Body of pancreas (tissue), 4 donors: Measurements from ENCODE around the gene C10orf143. TPM values are rescaled to one million over a fixed set of nuclear protein-coding genes. Genes with fewer than 3 reads are reported as not detected.
"Not testable (repeated sequence)": the region's sequence is repeated elsewhere in the genome, so short reads cannot be mapped to it uniquely, and the experiment has no call there.

Source experiments
- ATAC-seq: fragments of 150-250 bp; one replicate; pipeline ENCODE4 v1.9.1; 2016
- DNase-seq, 4 donors: peaks; one replicate each; pipeline ENCODE4 v3.0.0-alpha.2; 2019
- H3K27ac ChIP-seq, 4 donors: fragments of 200-600 bp; sonication (generic); 1 replicate in 3 of 4; 2 replicates in 1 of 4; pipeline versions ENCODE4 v1.5.1 to v1.6.1; 2016 to 2019; ENCODE audit warnings: mild to moderate bottlenecking in 1 of 4, mixed read lengths in 1 of 4, moderate library complexity in 1 of 4
- H3K27me3 ChIP-seq, 2 donors: fragments of 200-600 bp; sonication (generic); one replicate each; pipeline ENCODE4 v1.6.0; 2016; ENCODE audit warnings: mild to moderate bottlenecking in 1 of 2
- H3K36me3 ChIP-seq, 2 donors: fragments of 200-600 bp; sonication (generic); replicated peaks in 1 of 2; 2 replicates each; pipeline ENCODE4 v1.5.1; 2016; ENCODE audit warnings: low read depth in 2 of 2; ENCODE audit not compliant: insufficient read depth in 1 of 2
- H3K4me1 ChIP-seq: fragments of 200-600 bp; sonication (generic); one replicate; pipeline ENCODE4 v1.6.0; 2016
- H3K4me3 ChIP-seq, 2 donors: fragments of 200-600 bp; sonication (generic); 1 replicate in 1 of 2; 2 replicates in 1 of 2; pipeline ENCODE4 v1.5.1; 2016 to 2019
- H3K9me3 ChIP-seq, 3 donors: fragments of 200-600 bp; sonication (generic); 1 replicate in 2 of 3; 2 replicates in 1 of 3; pipeline ENCODE4 v1.5.1; 2016
- CTCF ChIP-seq, 7 experiments: fragments of 450-650 bp in 4 of 7; fragments of 200-600 bp in 3 of 7; sonication (generic) in 3 of 7; IDR thresholded peaks; one replicate each; pipeline ENCODE4 v1.5.1; 2016 to 2019; ENCODE audit warnings: antibody characterized with exemption in 7 of 7
- POLR2A ChIP-seq, 3 donors: fragments of 450-650 bp; IDR thresholded peaks; one replicate each; pipeline ENCODE4 v1.6.1; 2016; ENCODE audit warnings: antibody characterized with exemption in 3 of 3, mild to moderate bottlenecking in 2 of 3
- WGBS, 2 donors: methylation state at CpG; one replicate each; pipeline ENCODE4 v1.1.5; 2017; 5-methylcytosine and 5-hydroxymethylcytosine counted together
- intact Hi-C: fragments of 100-400 bp; cut with DNase I; formaldehyde crosslinking; loops from one replicate; pipeline ENCODE4 v1.15.1; 2023
- total RNA-seq, 2 donors: library from RNA; depleted of rRNA; stranded (reverse); fragments of >200 nt; gene quantifications; one replicate each; pipeline ENCODE4 v1.1.0, GENCODE V29; 2016

The C10orf143 gene
- total RNA-seq, 2 donors from 2014 or later: 1.3 to 3.3 TPM

DNA sequence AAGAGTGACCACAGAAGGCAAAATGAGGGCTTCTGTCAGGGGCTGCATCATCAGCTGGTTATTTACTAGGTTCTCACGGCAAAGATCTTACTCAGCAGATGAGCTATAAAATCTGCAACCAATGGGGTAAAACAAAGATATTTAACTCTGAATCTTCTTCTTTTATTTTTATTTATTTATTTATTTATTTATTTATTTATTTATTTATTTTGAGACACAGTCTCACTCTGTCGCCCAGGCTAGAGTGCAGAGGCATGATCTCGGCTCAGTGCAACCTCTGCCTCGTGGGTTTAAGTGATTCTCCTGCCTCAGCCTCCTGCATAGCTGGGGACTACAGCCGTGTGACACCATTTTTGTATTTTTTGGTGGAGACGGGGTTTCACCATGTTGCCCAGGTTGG lies 11.3 kb downstream of the C10orf143 start:
- Histone ChIP-seq H3K27ac (no peak overlapping the region), H3K4me3 (no peak overlapping the region), H3K9me3 (no peaks in the 10 kb centered on the region), H3K36me3 (no peaks in the 10 kb centered on the region), H3K4me1 (no peaks in the 10 kb centered on the region), H3K27me3 (no peaks in the 10 kb centered on the region)
- WGBS, 2 donors: 95 to 98% methylated on average over 6 of the region's 6 CpGs
- DNase-seq: no peak
- TF ChIP-seq POLR2A (IDR thresholded peaks at IDR 0.05) (no peak), CTCF (IDR thresholded peaks at IDR 0.05) (no peak)
- ATAC-seq: no peak
- intact Hi-C loops: no loop called here

DNA sequence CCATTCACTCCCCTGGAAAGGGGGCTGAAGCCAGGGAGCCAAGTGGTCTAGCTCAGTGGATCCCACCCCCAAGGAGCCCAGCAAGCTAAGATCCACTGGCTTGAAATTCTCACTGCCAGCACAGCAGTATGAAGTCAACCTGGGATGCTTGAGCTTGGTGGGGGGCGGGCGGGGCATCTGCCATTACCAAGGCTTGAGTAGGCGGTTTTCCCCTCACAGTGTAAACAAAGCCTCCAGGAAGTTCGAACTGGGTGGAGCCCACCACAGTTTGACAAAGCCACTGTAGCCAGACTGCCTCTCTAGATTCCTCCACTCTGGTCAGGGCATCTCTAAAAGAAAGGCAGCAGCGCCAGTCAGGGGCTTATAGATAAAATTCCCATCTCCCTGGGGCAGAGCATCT lies 20.1 kb downstream of the C10orf143 start:
- H3K36me3 ChIP-seq, H3K9me3 ChIP-seq, H3K4me3 ChIP-seq, H3K4me1 ChIP-seq, DNase-seq, H3K27ac ChIP-seq, intact Hi-C loops, ATAC-seq, H3K27me3 ChIP-seq: not testable (repeated sequence)
- WGBS, 2 donors: 86 to 100% methylated on average over 1 to 5 of the region's 5 CpGs

DNA sequence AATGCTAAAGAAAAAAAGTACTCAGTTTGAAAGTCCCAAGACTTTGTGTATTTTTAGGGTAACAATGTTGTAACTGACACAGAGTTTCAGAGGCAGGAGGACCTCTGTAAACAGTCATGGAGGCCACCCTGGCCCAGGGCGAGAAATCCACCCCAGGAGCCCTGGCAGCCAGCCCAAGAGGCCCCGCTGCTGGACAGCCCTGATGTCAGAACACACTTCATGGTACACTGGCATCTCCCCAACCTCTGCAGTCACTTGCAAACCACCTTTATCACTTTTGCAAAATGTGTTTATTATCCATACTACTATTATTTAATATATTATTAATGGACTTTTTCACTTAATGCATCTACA lies 30.2 kb downstream of the C10orf143 start:
- Histone ChIP-seq H3K27ac (peak overlapping the region in 2 of 4 donors; percentile 19 to 27), H3K4me1 (peaks cover 17% of the 10 kb centered on the region), H3K27me3 (no peaks in the 10 kb centered on the region), H3K9me3 (no peaks in the 10 kb centered on the region), H3K36me3 (no peaks in the 10 kb centered on the region), H3K4me3 (no peak overlapping the region)
- no peak for TF ChIP-seq POLR2A (IDR thresholded peaks at IDR 0.05)
- 42 to 46% methylated on average over 2 of the region's 2 CpGs for WGBS, 2 donors
- DNase-seq (peak; percentile 33 to 69 (median 55)), ATAC-seq (no peak)
- intact Hi-C loops: no loop called here

DNA sequence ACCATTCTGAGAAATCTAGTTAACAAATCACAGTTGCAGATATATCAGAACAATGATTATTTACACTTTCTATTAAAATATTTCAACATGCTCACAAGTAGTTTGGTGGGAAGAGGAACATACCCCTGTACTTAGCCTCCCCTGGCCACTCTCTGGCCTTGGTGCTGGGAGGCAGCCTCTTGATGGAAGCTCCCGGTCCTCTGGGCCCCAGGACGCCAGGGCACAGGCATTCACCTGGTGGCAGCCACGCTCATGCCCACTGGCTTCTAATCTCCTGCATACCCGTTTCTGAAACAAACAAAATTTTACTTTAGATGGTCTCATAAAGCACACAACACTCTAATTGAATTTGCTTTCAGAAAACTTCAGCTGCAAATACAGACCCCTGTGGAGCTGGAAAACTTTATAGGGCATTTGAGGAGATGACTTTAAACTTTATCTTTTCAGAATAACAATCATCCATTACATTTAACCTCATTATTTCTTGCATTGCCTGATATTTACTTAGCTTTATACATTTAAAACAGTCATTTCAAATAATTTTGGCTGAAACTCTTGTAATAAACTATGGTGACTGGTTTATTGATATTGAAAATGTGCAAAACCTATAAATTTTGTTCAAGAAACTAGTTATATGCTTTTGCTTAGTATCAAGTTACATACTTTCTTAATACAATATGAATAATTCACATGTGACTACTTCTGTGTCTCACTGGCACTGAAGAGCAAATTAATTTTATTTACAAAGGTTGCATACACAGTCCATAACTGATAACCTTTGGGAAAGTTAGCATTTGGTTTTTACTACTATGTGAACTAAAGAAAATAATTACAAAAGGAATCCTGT lies 30.8 kb downstream of the C10orf143 start:
- peak overlapping the region in 2 of 4 donors; percentile 19 to 27 for H3K27ac ChIP-seq
- intact Hi-C loops: no loop called here
- H3K4me3 ChIP-seq: no peak overlapping the region
- TF ChIP-seq CTCF (IDR thresholded peaks at IDR 0.05) (no peak), POLR2A (IDR thresholded peaks at IDR 0.05) (no peak)
- no peaks in the 10 kb centered on the region for H3K9me3 ChIP-seq
- ATAC-seq: peak; percentile 62
- no peaks in the 10 kb centered on the region for H3K27me3 ChIP-seq
- DNase-seq: peak in 1 of 4 donors; percentile 13
- H3K36me3 ChIP-seq: no peaks in the 10 kb centered on the region
- H3K4me1 ChIP-seq: peaks cover 17% of the 10 kb centered on the region
- WGBS, 2 donors: 38 to 44% methylated on average over 4 of the region's 4 CpGs

GRCh38 chr10:130078120-130078519 lies 32.5 kb downstream of the C10orf143 start:
- no peaks in the 10 kb centered on the region for H3K27me3 ChIP-seq
- H3K4me1 ChIP-seq: peaks cover 17% of the 10 kb centered on the region
- 68 to 74% methylated on average over 3 of the region's 3 CpGs for WGBS, 2 donors
- DNase-seq (no peak), ATAC-seq (no peak)
- H3K9me3 ChIP-seq: no peaks in the 10 kb centered on the region
- no peak for TF ChIP-seq CTCF (IDR thresholded peaks at IDR 0.05)
- no peak for TF ChIP-seq POLR2A (IDR thresholded peaks at IDR 0.05)
- H3K36me3 ChIP-seq: no peaks in the 10 kb centered on the region
- intact Hi-C loops: no loop called here
- no peak overlapping the region for H3K27ac ChIP-seq
- H3K4me3 ChIP-seq: no peak overlapping the region

- H3K4me1 ChIP-seq: peaks cover 17% of the 10 kb centered on the region
- ATAC-seq (no peak), DNase-seq (no peak)
- no peak overlapping the region for H3K27ac ChIP-seq
- H3K27me3 ChIP-seq: no peaks in the 10 kb centered on the region
- H3K36me3 ChIP-seq: no peaks in the 10 kb centered on the region
- 94 to 98% methylated on average over 14 of the region's 14 CpGs for WGBS, 2 donors
- intact Hi-C loops: no loop called here
- H3K9me3 ChIP-seq: no peaks in the 10 kb centered on the region
- no peak overlapping the region for H3K4me3 ChIP-seq
- TF ChIP-seq CTCF (IDR thresholded peaks at IDR 0.05) (no peak), POLR2A (IDR thresholded peaks at IDR 0.05) (no peak)
These were observed 33.9 kb downstream of the C10orf143 start for GRCh38 chr10:130076681-130077080.
